Kidney epithelial cell (primary cell): Measurements from ENCODE around the gene SLFN12L. TPM values are rescaled to one million over a fixed set of nuclear protein-coding genes. Genes with fewer than 3 reads are reported as not detected.
"Not testable (repeated sequence)": the region's sequence is repeated elsewhere in the genome, so short reads cannot be mapped to it uniquely, and the experiment has no call there.

Experiments used
- DNase-seq: peaks from one replicate; pipeline ENCODE4 v3.0.0-alpha.2; 2010; ENCODE audit warnings: low read depth
- H3K27me3 ChIP-seq: 2 replicates; pipeline ENCODE4 v1.6.0; 2011; ENCODE audit warnings: low read length; ENCODE audit not compliant: control insufficient read depth, insufficient read depth
- H3K36me3 ChIP-seq: 2 replicates; pipeline ENCODE4 v1.5.1; 2011; ENCODE audit warnings: low read length; ENCODE audit not compliant: control insufficient read depth, insufficient read depth
- H3K4me3 ChIP-seq: 2 replicates; pipeline ENCODE4 v1.5.1; 2011; ENCODE audit warnings: low read depth, mild to moderate bottlenecking, control low read depth, low read length
- total RNA-seq: library from RNA; depleted of rRNA; stranded (reverse); fragments of >200 nt; gene quantifications from 2 replicates; pipeline ENCODE4 v1.2.3, GENCODE V29; 2015
- TF ChIP-seq, protein P1 (sequence below): IDR thresholded peaks from 2 replicates; pipeline ENCODE4 v1.5.1; 2011; ENCODE audit warnings: mild to moderate bottlenecking, moderate library complexity, low read length, control low read depth, inconsistent platforms; ENCODE audit not compliant: insufficient read depth, poor library complexity, severe bottlenecking

The SLFN12L gene
- total RNA-seq, 1 donor from 2014 or later = not detected

DNA sequence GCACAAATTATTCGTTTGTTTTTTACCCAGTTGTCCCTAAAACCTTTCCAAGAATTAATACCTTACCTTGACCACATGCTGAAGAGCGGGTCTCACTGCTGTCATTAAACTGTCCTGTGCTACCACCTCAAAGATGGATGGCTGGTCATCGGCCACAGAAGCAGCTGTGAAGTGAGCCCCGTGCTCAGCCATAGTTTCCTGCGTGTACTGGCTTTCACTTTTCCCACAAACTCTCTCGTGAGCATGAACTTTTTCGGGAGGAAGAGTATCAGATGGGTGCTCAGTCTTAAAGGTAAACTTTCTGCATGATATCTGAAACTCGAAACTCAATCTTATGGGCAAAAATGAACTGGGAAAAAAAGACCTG, 40.3 kb upstream of the SLFN12L start:
- H3K4me3 ChIP-seq = peak overlapping the region; percentile 71
- DNase-seq = no peak
- no peaks in the 10 kb centered on the region for H3K27me3 ChIP-seq
- no peaks in the 10 kb centered on the region for H3K36me3 ChIP-seq
- TF ChIP-seq, protein P1, sequence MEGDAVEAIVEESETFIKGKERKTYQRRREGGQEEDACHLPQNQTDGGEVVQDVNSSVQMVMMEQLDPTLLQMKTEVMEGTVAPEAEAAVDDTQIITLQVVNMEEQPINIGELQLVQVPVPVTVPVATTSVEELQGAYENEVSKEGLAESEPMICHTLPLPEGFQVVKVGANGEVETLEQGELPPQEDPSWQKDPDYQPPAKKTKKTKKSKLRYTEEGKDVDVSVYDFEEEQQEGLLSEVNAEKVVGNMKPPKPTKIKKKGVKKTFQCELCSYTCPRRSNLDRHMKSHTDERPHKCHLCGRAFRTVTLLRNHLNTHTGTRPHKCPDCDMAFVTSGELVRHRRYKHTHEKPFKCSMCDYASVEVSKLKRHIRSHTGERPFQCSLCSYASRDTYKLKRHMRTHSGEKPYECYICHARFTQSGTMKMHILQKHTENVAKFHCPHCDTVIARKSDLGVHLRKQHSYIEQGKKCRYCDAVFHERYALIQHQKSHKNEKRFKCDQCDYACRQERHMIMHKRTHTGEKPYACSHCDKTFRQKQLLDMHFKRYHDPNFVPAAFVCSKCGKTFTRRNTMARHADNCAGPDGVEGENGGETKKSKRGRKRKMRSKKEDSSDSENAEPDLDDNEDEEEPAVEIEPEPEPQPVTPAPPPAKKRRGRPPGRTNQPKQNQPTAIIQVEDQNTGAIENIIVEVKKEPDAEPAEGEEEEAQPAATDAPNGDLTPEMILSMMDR = no peak

DNA sequence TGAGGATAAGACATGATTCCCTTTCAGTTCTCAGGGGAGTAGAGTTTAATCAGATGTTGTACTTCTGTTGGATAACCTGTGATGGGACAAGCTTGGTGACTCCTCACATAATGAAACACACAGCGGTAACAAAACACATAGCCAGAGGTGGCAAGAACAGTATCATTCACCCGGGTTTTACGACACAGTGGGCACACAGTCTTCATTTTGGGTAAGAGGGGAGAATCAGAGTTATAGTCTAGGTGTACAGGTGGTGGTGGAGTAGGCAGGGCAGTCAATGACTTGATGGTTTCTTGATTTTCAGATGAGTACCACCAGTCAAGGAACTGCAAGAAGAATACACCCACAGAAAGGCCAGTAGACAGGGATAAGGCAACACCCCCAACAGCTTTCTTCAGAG, 38.3 kb upstream of the SLFN12L start:
- Histone ChIP-seq H3K27me3 (no peaks in the 10 kb centered on the region), H3K36me3 (no peaks in the 10 kb centered on the region), H3K4me3 (no peak overlapping the region)
- TF ChIP-seq, protein P1 = no peak
- DNase-seq = no peak

DNA sequence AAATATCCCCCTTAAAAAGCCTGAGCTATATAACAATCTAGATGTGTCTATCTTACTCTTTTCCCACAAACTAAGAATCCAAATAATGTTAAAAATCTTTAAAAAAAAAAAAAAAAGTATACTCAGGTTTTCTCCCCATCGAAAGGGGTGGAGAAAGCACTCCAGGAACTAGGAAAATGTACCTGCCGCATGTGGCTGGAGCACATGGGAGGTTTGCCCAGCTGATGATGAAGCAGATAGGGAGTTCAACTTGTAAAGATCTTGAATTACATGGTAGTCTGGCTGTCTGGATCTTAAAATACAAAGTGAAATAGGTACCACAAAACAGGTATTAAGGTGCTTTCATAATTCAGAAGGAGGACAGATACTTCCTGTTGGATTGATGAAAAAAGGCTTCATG, 31.9 kb upstream of the SLFN12L start:
- peaks cover 2% of the 10 kb centered on the region for H3K27me3 ChIP-seq
- no peak for DNase-seq
- TF ChIP-seq, protein P1 = no peak
- no peak overlapping the region for H3K4me3 ChIP-seq
- no peaks in the 10 kb centered on the region for H3K36me3 ChIP-seq

DNA sequence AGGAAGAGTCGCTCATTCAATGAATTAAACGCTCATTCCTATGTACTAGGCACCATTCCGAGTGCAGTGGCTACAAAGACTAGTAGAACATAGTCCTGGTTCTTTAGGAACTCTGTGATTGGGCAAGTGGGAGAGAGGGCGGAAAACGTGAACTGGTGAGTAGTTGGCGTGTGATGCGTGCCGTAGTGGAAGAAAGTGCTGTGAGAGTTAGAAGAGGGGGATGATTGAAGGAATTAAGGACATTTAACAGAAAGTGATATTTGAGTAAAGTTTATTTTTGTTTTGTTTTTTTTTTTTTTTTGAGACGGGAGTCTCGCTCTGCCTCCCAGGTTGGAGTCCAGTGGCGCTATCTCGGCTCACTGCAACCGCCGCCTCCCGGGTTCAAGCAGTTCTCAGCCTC, 31.1 kb upstream of the SLFN12L start:
- Histone ChIP-seq H3K4me3 (peak overlapping the region; percentile 66), H3K27me3 (peaks cover 2% of the 10 kb centered on the region), H3K36me3 (no peaks in the 10 kb centered on the region)
- TF ChIP-seq, protein P1 = no peak
- DNase-seq = no peak

DNA sequence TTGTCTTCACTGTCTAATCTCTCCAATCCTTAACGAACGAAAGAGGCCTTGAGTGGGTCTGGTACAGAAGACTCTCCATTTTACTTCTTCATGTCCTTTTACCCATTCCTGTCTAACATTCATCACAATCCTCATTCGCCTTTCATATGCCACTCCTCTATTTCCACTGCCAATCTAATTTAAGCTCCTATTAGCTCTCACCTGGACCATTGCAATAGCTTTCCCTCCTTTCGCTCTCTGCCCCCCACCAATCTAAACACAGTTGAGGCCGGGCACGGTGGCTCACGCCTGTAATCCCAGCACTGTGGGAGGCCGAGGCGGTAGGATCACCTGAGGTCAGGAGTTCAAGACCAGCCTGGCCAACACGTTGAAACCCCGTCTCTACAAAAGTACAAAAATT, 29.5 kb upstream of the SLFN12L start:
- no peaks in the 10 kb centered on the region for H3K36me3 ChIP-seq
- TF ChIP-seq, protein P1 = no peak
- H3K4me3 ChIP-seq = peak overlapping the region; percentile 66
- peaks cover 2% of the 10 kb centered on the region for H3K27me3 ChIP-seq
- no peak for DNase-seq

DNA sequence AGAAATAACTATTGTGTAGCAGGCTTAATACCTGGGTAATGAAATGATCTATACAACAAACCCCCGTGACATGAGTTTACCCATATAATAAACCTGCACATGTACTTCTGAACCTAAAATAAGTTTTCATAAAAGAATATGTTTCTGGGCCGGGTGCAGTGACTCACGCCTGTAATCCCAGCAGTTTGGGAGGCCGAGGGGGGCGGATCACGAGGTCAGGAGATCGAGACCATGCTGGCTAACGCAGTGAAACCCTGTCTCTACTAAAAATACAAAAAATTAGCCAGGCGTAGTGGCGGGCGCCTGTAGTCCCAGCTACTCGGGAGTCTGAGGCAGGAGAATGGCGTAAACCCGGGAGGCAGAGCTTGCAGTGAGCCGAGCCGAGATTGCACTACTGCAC, 25.7 kb upstream of the SLFN12L start:
- not testable (repeated sequence) for H3K36me3 ChIP-seq, H3K27me3 ChIP-seq, H3K4me3 ChIP-seq, DNase-seq
